Activated CD4-positive, alpha-beta memory T cell treated with anti-CD3 and anti-CD28 coated beads for 36 hours (primary cell): ENCODE data around the gene DLGAP1. TPM values are rescaled to one million over a fixed set of nuclear protein-coding genes. Genes with fewer than 3 reads are reported as not detected.
"Not testable (repeated sequence)": the region's sequence is repeated elsewhere in the genome, so short reads cannot be mapped to it uniquely, and the experiment has no call there.

ENCODE experiments used
- CTCF ChIA-PET: fragments of 350-600 bp; sonication (Branson Sonifier 250); formaldehyde crosslinking; loops from one replicate; lab custom pipeline; 2021; ENCODE audit warnings: antibody characterized with exemption, inconsistent platforms; lab: Charles Lee
- POLR2A ChIA-PET: fragments of 350-600 bp; sonication (Branson Sonifier 250); formaldehyde crosslinking; loops from one replicate; lab custom pipeline; 2021; ENCODE audit warnings: antibody characterized with exemption; lab: Charles Lee
- DNase-seq: peaks from one replicate; pipeline ENCODE4 v3.0.0-alpha.2; 2020
- H3K27ac Mint-ChIP-seq: one replicate; pipeline ENCODE4 v1.8.0; 2021; ENCODE audit warnings: mixed read lengths
- H3K27me3 Mint-ChIP-seq: one replicate; pipeline ENCODE4 v1.8.0; 2021; ENCODE audit warnings: mixed read lengths
- H3K36me3 Mint-ChIP-seq: one replicate; pipeline ENCODE4 v1.8.0; 2021; ENCODE audit warnings: mixed read lengths
- H3K4me1 Mint-ChIP-seq: one replicate; pipeline ENCODE4 v1.8.0; 2021; ENCODE audit warnings: low read depth, mixed read lengths
- H3K4me3 Mint-ChIP-seq: one replicate; pipeline ENCODE4 v1.8.0; 2021; ENCODE audit warnings: mild to moderate bottlenecking, mixed read lengths
- H3K9me3 Mint-ChIP-seq: one replicate; pipeline ENCODE4 v1.8.0; 2021; ENCODE audit warnings: mixed read lengths
- intact Hi-C: fragments of 100-400 bp; cut with micrococcal nuclease; formaldehyde crosslinking; loops from one replicate; pipeline ENCODE4 v1.15.1; 2023
- total RNA-seq, 2 experiments: library from RNA; stranded (reverse); gene quantifications; one replicate each; pipeline ENCODE4 v1.2.3, GENCODE V29; 2021

DLGAP1 gene
- total RNA-seq, 2 experiments from 2014 or later = 0.45 to 1.0 TPM

GRCh38 chr18:3713708-3714107 lies 741.4 kb downstream of the DLGAP1 start:
- H3K4me1 Mint-ChIP-seq = peaks cover 5% of the 10 kb centered on the region
- H3K9me3 Mint-ChIP-seq = no peaks in the 10 kb centered on the region
- H3K36me3 Mint-ChIP-seq = no peaks in the 10 kb centered on the region
- no peak for DNase-seq
- ChIA-PET CTCF (no interaction called here), POLR2A (no interaction called here)
- H3K4me3 Mint-ChIP-seq = no peak overlapping the region
- intact Hi-C loops = no loop called here
- no peak overlapping the region for H3K27ac Mint-ChIP-seq
- H3K27me3 Mint-ChIP-seq = peaks cover 18% of the 10 kb centered on the region

- ChIA-PET POLR2A (no interaction called here), CTCF (no interaction called here)
- Mint-ChIP-seq H3K27me3 (peaks cover 21% of the 10 kb centered on the region), H3K36me3 (no peaks in the 10 kb centered on the region), H3K4me3 (no peak overlapping the region), H3K9me3 (no peaks in the 10 kb centered on the region), H3K27ac (no peak overlapping the region), H3K4me1 (peaks cover 5% of the 10 kb centered on the region)
- intact Hi-C loops = no loop called here
- no peak for DNase-seq
Measured at GRCh38 chr18:3713166-3713565, 741.9 kb downstream of the DLGAP1 start.

- CTCF ChIA-PET = no interaction called here
- no peak overlapping the region for H3K4me3 Mint-ChIP-seq
- peaks cover 23% of the 10 kb centered on the region for H3K27me3 Mint-ChIP-seq
- DNase-seq = no peak
- no peaks in the 10 kb centered on the region for H3K9me3 Mint-ChIP-seq
- H3K36me3 Mint-ChIP-seq = no peaks in the 10 kb centered on the region
- no peak overlapping the region for H3K27ac Mint-ChIP-seq
- POLR2A ChIA-PET = interaction anchor here (0.6 kb wide), 1 partner anchor 836 kb away, joined by 3 read pairs; no protein-coding TSS in a partner anchor
- peaks cover 5% of the 10 kb centered on the region for H3K4me1 Mint-ChIP-seq
- intact Hi-C loops = no loop called here
Measured at GRCh38 chr18:3712491-3712890, 742.6 kb downstream of the DLGAP1 start.

- Mint-ChIP-seq H3K9me3 (no peaks in the 10 kb centered on the region), H3K36me3 (no peaks in the 10 kb centered on the region), H3K4me3 (no peak overlapping the region), H3K27ac (no peak overlapping the region), H3K27me3 (peaks cover 25% of the 10 kb centered on the region), H3K4me1 (peaks cover 5% of the 10 kb centered on the region)
- ChIA-PET CTCF (interaction anchor here (0.6 kb wide), 1 partner anchor 278 kb away, joined by 3 read pairs; no protein-coding TSS in a partner anchor), POLR2A (no interaction called here)
- intact Hi-C loops = no loop called here
- DNase-seq = no peak
Measured at GRCh38 chr18:3710712-3711301, 744.3 kb downstream of the DLGAP1 start.

- no peak overlapping the region for H3K27ac Mint-ChIP-seq
- POLR2A ChIA-PET = no interaction called here
- no peaks in the 10 kb centered on the region for H3K4me1 Mint-ChIP-seq
- H3K4me3 Mint-ChIP-seq = no peak overlapping the region
- intact Hi-C loops = no loop called here
- no peaks in the 10 kb centered on the region for H3K9me3 Mint-ChIP-seq
- DNase-seq = no peak
- no peaks in the 10 kb centered on the region for H3K36me3 Mint-ChIP-seq
- CTCF ChIA-PET = no interaction called here
- peaks cover 26% of the 10 kb centered on the region for H3K27me3 Mint-ChIP-seq
Measured at GRCh38 chr18:3709205-3709604, 745.9 kb downstream of the DLGAP1 start.

- H3K27me3 Mint-ChIP-seq = peaks cover 35% of the 10 kb centered on the region
- ChIA-PET POLR2A (no interaction called here), CTCF (interaction anchor here (0.7 kb wide), 1 partner anchor 65 kb away, joined by 3 read pairs; no protein-coding TSS in a partner anchor)
- no peak overlapping the region for H3K27ac Mint-ChIP-seq
- no peaks in the 10 kb centered on the region for H3K9me3 Mint-ChIP-seq
- no peaks in the 10 kb centered on the region for H3K4me1 Mint-ChIP-seq
- no peak overlapping the region for H3K4me3 Mint-ChIP-seq
- intact Hi-C loops = no loop called here
- DNase-seq = no peak
- no peaks in the 10 kb centered on the region for H3K36me3 Mint-ChIP-seq
Measured at GRCh38 chr18:3706279-3707097, 748.6 kb downstream of the DLGAP1 start.

- no peak overlapping the region for H3K4me3 Mint-ChIP-seq
- H3K9me3 Mint-ChIP-seq = no peaks in the 10 kb centered on the region
- no peak overlapping the region for H3K27ac Mint-ChIP-seq
- DNase-seq = no peak
- no peaks in the 10 kb centered on the region for H3K36me3 Mint-ChIP-seq
- peaks cover 39% of the 10 kb centered on the region for H3K27me3 Mint-ChIP-seq
- ChIA-PET CTCF (interaction anchor here (0.7 to 1.3 kb wide), 2 partner anchors 17 to 165 kb away, joined by 3 to 5 read pairs; no protein-coding TSS in a partner anchor), POLR2A (no interaction called here)
- intact Hi-C loops = loop anchor here (5.0 kb wide), 1 partner anchor 293 kb away; no protein-coding TSS in a partner anchor
- no peaks in the 10 kb centered on the region for H3K4me1 Mint-ChIP-seq
Measured at GRCh38 chr18:3704556-3705344, 750.4 kb downstream of the DLGAP1 start.

GRCh38 chr18:3703732-3704176 lies 751.4 kb downstream of the DLGAP1 start:
- intact Hi-C loops = loop anchor here (5.0 kb wide), 1 partner anchor 294 kb away; no protein-coding TSS in a partner anchor
- H3K27ac Mint-ChIP-seq = no peak overlapping the region
- peaks cover 45% of the 10 kb centered on the region for H3K27me3 Mint-ChIP-seq
- H3K9me3 Mint-ChIP-seq = no peaks in the 10 kb centered on the region
- DNase-seq = peak; percentile 34
- CTCF ChIA-PET = interaction anchor here (0.6 to 1.3 kb wide), 3 partner anchors 166 to 296 kb away, joined by 3 to 5 read pairs (median 3); no protein-coding TSS in a partner anchor
- no peaks in the 10 kb centered on the region for H3K4me1 Mint-ChIP-seq
- POLR2A ChIA-PET = no interaction called here
- H3K36me3 Mint-ChIP-seq = no peaks in the 10 kb centered on the region
- no peak overlapping the region for H3K4me3 Mint-ChIP-seq

GRCh38 chr18:3699707-3700567 lies 755.2 kb downstream of the DLGAP1 start:
- H3K4me1 Mint-ChIP-seq, H3K27ac Mint-ChIP-seq, DNase-seq, H3K9me3 Mint-ChIP-seq, H3K36me3 Mint-ChIP-seq, H3K4me3 Mint-ChIP-seq, POLR2A ChIA-PET, CTCF ChIA-PET: not testable (repeated sequence)
- intact Hi-C loops = loop anchor here (5.0 kb wide), 1 partner anchor 297 kb away; no protein-coding TSS in a partner anchor
- peaks cover 42% of the 10 kb centered on the region for H3K27me3 Mint-ChIP-seq

- POLR2A ChIA-PET, H3K27ac Mint-ChIP-seq, DNase-seq, H3K4me3 Mint-ChIP-seq, intact Hi-C loops, H3K9me3 Mint-ChIP-seq, CTCF ChIA-PET, H3K27me3 Mint-ChIP-seq, H3K36me3 Mint-ChIP-seq, H3K4me1 Mint-ChIP-seq: not testable (repeated sequence)
Measured at GRCh38 chr18:3694030-3694778, 760.9 kb downstream of the DLGAP1 start.

GRCh38 chr18:3693410-3693809 lies 761.7 kb downstream of the DLGAP1 start:
- no peak for DNase-seq
- H3K9me3 Mint-ChIP-seq = no peaks in the 10 kb centered on the region
- intact Hi-C loops = no loop called here
- H3K4me3 Mint-ChIP-seq = no peak overlapping the region
- no peaks in the 10 kb centered on the region for H3K4me1 Mint-ChIP-seq
- ChIA-PET POLR2A (no interaction called here), CTCF (no interaction called here)
- no peaks in the 10 kb centered on the region for H3K36me3 Mint-ChIP-seq
- peaks cover 5% of the 10 kb centered on the region for H3K27me3 Mint-ChIP-seq
- no peak overlapping the region for H3K27ac Mint-ChIP-seq
